NK-92 (cell line): Measurements from ENCODE around the gene ARPC1B.

Experiments used
- DNase-seq: peaks from one replicate; lab custom pipeline; 2025; ENCODE audit not compliant: unreplicated experiment; lab: John Stamatoyannopoulos, UW

The ARPC1B gene

DNA sequence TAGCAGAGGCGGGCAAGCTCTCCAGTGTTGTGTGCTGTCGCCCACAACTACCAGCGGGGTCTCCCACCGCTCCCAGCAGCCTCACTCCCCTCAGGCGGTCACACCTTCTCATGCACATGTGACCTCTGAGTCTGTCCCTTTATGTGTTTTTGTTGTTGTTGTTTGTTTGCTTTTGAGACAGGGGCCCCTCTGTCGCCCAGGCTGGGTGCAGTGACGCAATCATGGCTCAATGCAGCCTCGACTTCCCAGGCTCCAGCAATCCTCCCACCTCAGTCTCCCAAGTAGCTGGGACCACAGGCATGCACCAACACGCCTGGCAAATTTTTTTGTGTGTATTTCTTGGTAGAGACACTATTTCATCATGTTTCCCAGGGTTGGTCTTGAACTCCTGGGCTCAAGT lies 65.7 kb downstream of the ARPC1B start:
- no peak for DNase-seq
